GM23338 (cell line): ENCODE data around the gene PIWIL4.
A peak's percentile ranks its signal among the peaks of the same experiment; 100 is the strongest.

ENCODE experiments used
- CREB1 ChIP-seq: fragments of 250-450 bp; sonication (Bioruptor Pico); IDR thresholded peaks from 2 replicates; pipeline ENCODE4 v1.5.0; 2020; ENCODE audit warnings: low read depth, mild to moderate bottlenecking, moderate library complexity
- CTCF ChIP-seq, 2 experiments: fragments of 200-600 bp in 1 of 2; sonication (generic) in 1 of 2; conservative IDR thresholded peaks; 2 replicates each; pipeline versions ENCODE4 v1.5.1 to v1.6.1; 2016 to 2017; ENCODE audit warnings: antibody characterized with exemption in 2 of 2, low read depth in 2 of 2, mild to moderate bottlenecking in 2 of 2, moderate library complexity in 1 of 2
- ETS1 ChIP-seq: IDR thresholded peaks from 2 replicates; pipeline ENCODE4 v1.6.1; 2016; ENCODE audit warnings: antibody characterized with exemption
- EZH2 ChIP-seq: fragments of 200-600 bp; sonication (generic); IDR thresholded peaks from one replicate; pipeline ENCODE4 v1.8.0; 2017; ENCODE audit warnings: antibody characterized with exemption, mild to moderate bottlenecking, low read depth; ENCODE audit not compliant: unreplicated experiment
- EZH2phosphoT487 ChIP-seq: fragments of 200-600 bp; sonication (generic); IDR thresholded peaks from one replicate; pipeline ENCODE4 v1.8.1; 2018; ENCODE audit warnings: antibody characterized with exemption; ENCODE audit not compliant: unreplicated experiment
- JUNB ChIP-seq: IDR thresholded peaks from one replicate; pipeline ENCODE4 v1.6.1; 2016; ENCODE audit warnings: antibody characterized with exemption; ENCODE audit not compliant: unreplicated experiment
- NANOG ChIP-seq: IDR thresholded peaks from 2 replicates; pipeline ENCODE4 v1.6.1; 2016; ENCODE audit warnings: antibody characterized with exemption, borderline replicate concordance
- POLR2AphosphoS5 ChIP-seq: IDR thresholded peaks from 2 replicates; pipeline ENCODE4 v1.6.1; 2016; ENCODE audit warnings: antibody characterized with exemption, low read depth
- STAT1 ChIP-seq: IDR thresholded peaks from one replicate; pipeline ENCODE4 v1.6.1; 2016; ENCODE audit warnings: antibody characterized with exemption; ENCODE audit not compliant: unreplicated experiment
- ZNF114 ChIP-seq: fragments of 250-450 bp; sonication (Bioruptor Pico); IDR thresholded peaks from 2 replicates; pipeline ENCODE4 v1.5.0; 2020; ENCODE audit warnings: mild to moderate bottlenecking, moderate library complexity
- ZNF331 ChIP-seq: fragments of 250-450 bp; sonication (Bioruptor Pico); IDR thresholded peaks from 2 replicates; pipeline ENCODE4 v1.5.0; 2020; ENCODE audit warnings: low read depth, mild to moderate bottlenecking, moderate library complexity
- TF ChIP-seq, protein P1 (sequence below): IDR thresholded peaks from one replicate; pipeline ENCODE4 v1.6.1; 2018; ENCODE audit warnings: antibody characterized with exemption; ENCODE audit not compliant: unreplicated experiment

DNA sequence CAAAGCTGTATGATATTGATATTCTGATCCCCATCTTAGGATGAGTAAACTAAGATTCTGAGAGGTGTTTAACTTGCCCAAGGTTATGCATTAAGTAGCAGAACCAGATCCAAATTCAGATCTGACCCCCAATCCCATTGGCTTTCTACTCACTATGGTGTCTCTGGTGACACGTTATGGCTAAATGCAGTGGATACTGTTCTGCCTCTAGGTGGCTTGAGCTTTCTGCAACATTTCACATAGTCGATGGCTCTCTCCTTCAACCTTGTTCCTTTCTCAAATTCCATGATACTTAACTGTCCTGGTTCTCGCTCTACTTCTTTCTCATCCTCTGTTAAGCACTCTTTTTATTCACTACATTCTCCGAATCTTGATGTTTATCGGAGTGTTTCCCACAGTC is 45.5 kb upstream of the PIWIL4 start:
- TF ChIP-seq CTCF (conservative IDR thresholded peaks at IDR 0.05; ENCODE audit: low read depth in 2 of 2) (peak; percentile 63 to 76), ETS1 (no peak), EZH2phosphoT487 (no peak), POLR2AphosphoS5 (no peak), EZH2 (no peak), CREB1 (no peak), JUNB (no peak), ZNF331 (no peak), NANOG (no peak), ZNF114 (CRISPR knock-in tag) (no peak), STAT1 (no peak)
- TF ChIP-seq, protein P1, sequence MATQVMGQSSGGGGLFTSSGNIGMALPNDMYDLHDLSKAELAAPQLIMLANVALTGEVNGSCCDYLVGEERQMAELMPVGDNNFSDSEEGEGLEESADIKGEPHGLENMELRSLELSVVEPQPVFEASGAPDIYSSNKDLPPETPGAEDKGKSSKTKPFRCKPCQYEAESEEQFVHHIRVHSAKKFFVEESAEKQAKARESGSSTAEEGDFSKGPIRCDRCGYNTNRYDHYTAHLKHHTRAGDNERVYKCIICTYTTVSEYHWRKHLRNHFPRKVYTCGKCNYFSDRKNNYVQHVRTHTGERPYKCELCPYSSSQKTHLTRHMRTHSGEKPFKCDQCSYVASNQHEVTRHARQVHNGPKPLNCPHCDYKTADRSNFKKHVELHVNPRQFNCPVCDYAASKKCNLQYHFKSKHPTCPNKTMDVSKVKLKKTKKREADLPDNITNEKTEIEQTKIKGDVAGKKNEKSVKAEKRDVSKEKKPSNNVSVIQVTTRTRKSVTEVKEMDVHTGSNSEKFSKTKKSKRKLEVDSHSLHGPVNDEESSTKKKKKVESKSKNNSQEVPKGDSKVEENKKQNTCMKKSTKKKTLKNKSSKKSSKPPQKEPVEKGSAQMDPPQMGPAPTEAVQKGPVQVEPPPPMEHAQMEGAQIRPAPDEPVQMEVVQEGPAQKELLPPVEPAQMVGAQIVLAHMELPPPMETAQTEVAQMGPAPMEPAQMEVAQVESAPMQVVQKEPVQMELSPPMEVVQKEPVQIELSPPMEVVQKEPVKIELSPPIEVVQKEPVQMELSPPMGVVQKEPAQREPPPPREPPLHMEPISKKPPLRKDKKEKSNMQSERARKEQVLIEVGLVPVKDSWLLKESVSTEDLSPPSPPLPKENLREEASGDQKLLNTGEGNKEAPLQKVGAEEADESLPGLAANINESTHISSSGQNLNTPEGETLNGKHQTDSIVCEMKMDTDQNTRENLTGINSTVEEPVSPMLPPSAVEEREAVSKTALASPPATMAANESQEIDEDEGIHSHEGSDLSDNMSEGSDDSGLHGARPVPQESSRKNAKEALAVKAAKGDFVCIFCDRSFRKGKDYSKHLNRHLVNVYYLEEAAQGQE = no peak
